ENCODE data around the gene TAS2R9. TPM values are rescaled to one million over a fixed set of nuclear protein-coding genes. Genes with fewer than 3 reads are reported as not detected.

The TAS2R9 gene
- total and polyA plus RNA-seq, 11 donors = 0.27 TPM; not detected in 10

GRCh38 chr12:10829994-10830393 is 20.0 kb upstream of the TAS2R9 start:
- DNase-seq = no peak
- Histone ChIP-seq H3K9me3 (no peaks in the 10 kb centered on the region), H3K27me3 (no peaks in the 10 kb centered on the region), H3K36me3 (no peaks in the 10 kb centered on the region), H3K27ac (no peak overlapping the region), H3K4me3 (no peak overlapping the region), H3K4me1 (no peaks in the 10 kb centered on the region)
- WGBS, 4 donors = 90 to 99% (median 97%) methylated on average over 1 of the region's 1 CpG
- no peak for ATAC-seq
- intact Hi-C loops (cut with DNase I) = no loop called here
- TF ChIP-seq CTCF (IDR thresholded peaks at IDR 0.05) (no peak), POLR2A (IDR thresholded peaks at IDR 0.05) (no peak)

- H3K4me3 ChIP-seq = no peak within 1 kb of the TSS
- no peak for TF ChIP-seq POLR2A (IDR thresholded peaks at IDR 0.05)
- TF ChIP-seq CTCF (IDR thresholded peaks at IDR 0.05) = no peak
- H3K4me1 ChIP-seq = no peaks in the 10 kb centered on the region
- intact Hi-C loops (cut with DNase I) = no loop called here
- no peak for DNase-seq
- whole genome bisulfite sequencing, 4 donors = 88 to 95% (median 92%) methylated on average over 3 of the region's 3 CpGs
- no peaks in the 10 kb centered on the region for H3K27me3 ChIP-seq
- ATAC-seq = no peak
- H3K36me3 ChIP-seq = no peaks in the 10 kb centered on the region
- no peak within 1 kb of the TSS for H3K27ac ChIP-seq
- no peaks in the 10 kb centered on the region for H3K9me3 ChIP-seq
Observed at GRCh38 chr12:10826258-10826657, 16.3 kb upstream of the TAS2R9 start, which contains the start of gene TAS2R10. Gene TAS2R10 (minus strand): TSS chr12:10826358. CDS start chr12:10826269, 89 bp downstream.

- Histone ChIP-seq H3K9me3 (no peaks in the 10 kb centered on the region), H3K27me3 (no peaks in the 10 kb centered on the region), H3K4me3 (no peak overlapping the region), H3K27ac (no peak overlapping the region), H3K4me1 (no peaks in the 10 kb centered on the region), H3K36me3 (no peaks in the 10 kb centered on the region)
- WGBS, 4 donors = 83 to 87% (median 85%) methylated on average over 3 of the region's 3 CpGs
- intact Hi-C loops (cut with DNase I) = no loop called here
- DNase-seq (no peak), ATAC-seq (no peak)
- TF ChIP-seq CTCF (IDR thresholded peaks at IDR 0.05) = no peak
- no peak for TF ChIP-seq POLR2A (IDR thresholded peaks at IDR 0.05)
Observed at GRCh38 chr12:10824957-10825356, 15.0 kb upstream of the TAS2R9 start.

GRCh38 chr12:10811883-10812536 is 2.0 kb upstream of the TAS2R9 start:
- Histone ChIP-seq H3K4me1 (no peaks in the 10 kb centered on the region), H3K9me3 (peaks cover 0 to 9% (median 0%) of the 10 kb centered on the region in 12 donors), H3K36me3 (no peaks in the 10 kb centered on the region), H3K27me3 (no peaks in the 10 kb centered on the region), H3K4me3 (no peak overlapping the region), H3K27ac (no peak overlapping the region)
- WGBS, 4 donors = 80 to 85% (median 82%) methylated on average over 3 of the region's 3 CpGs
- TF ChIP-seq POLR2A (IDR thresholded peaks at IDR 0.05) (no peak), CTCF (IDR thresholded peaks at IDR 0.05) (no peak)
- ATAC-seq (no peak), DNase-seq (no peak)
- intact Hi-C loops (cut with DNase I) = no loop called here

Measured in heart left ventricle (tissue), 16 donors.